ENCODE data around the gene WDR7. TPM values are rescaled to one million over a fixed set of nuclear protein-coding genes. Genes with fewer than 3 reads are reported as not detected.

WDR7 gene
- total RNA-seq, 1 experiment from 2014 or later, result 11.5 TPM

Other genes with a start within 250 kb of the WDR7 start
- gene TXNL1, start 12.8 kb upstream of the WDR7 start, total RNA-seq (2021; ENCODE audit: unreplicated experiment), result 86.5 TPM